ENCODE measurements around the gene PLA2G6. TPM values are rescaled to one million over a fixed set of nuclear protein-coding genes. Genes with fewer than 3 reads are reported as not detected.

The PLA2G6 gene
- total RNA-seq, 1 donor from 2014 or later = 17.0 TPM

DNA sequence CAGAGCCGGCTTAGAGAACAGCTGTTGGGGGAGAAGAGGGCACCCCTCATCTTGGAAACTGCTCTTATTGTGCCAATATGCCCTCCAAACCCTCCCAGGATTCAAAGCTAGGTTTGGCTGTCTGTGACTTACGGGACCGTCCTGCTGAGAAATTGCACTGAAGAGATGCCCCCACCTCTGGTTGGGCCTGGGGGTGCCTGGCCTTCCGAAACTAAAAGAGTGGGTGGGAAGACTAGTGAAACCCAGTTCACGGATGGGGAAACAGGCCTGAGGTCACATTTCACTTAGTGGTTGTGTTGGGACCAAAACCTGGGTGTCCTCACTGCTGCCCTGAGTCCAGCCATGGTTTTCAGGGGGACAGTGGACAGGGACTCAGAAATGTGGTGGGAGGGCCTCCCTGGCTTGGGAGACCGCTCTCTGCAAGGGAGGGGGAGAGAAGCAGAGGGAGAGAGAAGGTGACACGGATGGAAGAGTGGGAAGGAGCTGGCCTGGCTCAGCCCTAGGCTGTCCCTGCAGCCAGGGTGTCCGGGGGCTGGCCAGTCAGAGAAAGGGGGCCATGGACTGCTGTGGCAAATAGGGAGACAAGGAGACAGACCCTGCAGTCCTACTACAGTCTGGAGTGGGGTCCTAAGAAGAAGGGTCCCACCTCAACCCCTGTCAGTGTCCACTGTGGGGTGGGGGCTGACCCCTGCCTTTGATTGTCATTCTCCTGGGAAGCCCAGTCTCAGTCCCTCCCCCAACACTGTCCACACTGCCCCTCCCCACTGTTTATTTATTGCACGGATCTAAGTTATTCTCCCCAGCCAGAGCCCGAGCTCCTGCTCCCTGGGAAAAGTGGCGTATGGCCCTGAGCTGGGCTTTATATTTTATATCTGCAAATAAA is 33.8 kb upstream of the PLA2G6 start:
- DNase-seq (peak; percentile 15), ATAC-seq (no peak)
- intact Hi-C loops (cut with micrococcal nuclease) = no loop called here

DNA sequence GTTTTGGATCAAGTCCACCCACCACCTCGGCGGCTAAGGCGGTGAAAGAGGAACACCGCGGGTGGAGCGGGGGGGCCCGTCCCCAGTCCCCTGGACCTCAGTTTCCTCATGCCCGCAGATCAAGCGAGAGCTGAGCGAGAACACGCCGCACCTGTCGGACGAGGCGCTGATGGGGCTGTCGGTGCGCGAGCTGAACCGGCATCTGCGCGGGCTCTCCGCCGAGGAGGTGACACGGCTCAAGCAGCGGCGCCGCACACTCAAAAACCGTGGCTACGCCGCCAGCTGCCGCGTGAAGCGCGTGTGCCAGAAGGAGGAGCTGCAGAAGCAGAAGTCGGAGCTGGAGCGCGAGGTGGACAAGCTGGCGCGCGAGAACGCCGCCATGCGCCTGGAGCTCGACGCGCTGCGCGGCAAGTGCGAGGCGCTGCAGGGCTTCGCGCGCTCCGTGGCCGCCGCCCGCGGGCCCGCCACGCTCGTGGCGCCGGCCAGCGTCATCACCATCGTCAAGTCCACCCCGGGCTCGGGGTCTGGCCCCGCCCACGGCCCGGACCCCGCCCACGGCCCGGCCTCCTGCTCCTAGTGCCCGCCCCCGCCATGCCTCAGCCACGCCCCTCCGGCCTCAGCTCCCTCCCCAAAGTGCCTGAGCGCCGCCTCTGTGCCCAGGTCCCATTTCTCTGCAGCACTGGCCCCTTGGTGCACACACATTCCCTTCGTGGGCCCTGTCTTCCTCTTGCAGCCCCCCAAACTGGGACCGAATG is 32.8 kb upstream of the PLA2G6 start:
- ATAC-seq (peak; percentile 57), DNase-seq (peak; percentile 77)
- intact Hi-C loops (cut with micrococcal nuclease) = no loop called here

DNA sequence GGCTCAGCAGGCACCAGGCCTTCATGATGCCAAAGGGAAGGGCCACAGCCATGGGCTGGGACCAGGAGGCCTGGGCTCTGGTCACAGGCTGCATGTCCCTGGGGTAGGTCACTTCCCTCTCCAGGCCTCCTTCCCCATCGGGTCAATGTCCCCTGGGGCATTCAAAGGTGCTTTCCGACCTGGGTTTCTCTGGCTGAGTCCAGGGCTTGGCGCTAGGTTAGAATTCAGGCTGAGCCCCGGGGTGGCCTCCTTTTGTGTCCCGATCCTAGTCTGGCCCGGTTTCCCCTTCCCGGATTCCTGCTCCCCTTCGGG is 32.3 kb upstream of the PLA2G6 start:
- DNase-seq (no peak), ATAC-seq (no peak)
- intact Hi-C loops (cut with micrococcal nuclease) = no loop called here

DNA sequence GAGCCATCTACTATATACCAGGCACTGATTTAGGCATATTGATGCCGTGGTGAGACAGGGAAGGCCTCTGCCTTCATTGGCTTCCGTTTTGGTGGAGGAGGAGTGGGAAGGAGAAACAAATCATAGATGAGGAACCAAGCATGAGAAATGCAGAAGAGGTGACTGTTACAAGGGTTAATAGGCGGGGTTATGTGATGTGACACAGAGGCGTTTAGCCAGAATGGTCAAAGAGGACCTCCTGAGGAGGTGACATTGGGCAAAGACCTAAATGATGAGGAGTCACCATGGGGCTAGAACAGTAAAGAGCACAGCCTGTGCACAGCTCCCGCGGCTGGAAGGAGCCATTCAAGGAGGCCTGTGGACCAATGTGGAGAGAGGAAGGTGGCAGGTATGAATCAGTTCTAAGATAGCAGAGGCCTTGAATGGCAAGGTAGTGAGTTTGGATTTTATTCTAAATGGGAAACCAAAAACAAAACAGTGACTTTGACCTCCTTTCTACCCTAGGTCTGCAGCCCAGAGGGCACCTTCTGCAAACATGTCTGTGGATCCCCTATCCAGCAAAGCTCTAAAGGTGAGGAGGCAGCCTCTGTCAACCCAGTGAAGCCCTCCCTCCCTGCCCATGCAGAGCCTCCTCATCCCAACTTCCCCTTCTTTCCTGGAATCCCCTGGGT is 31.8 kb upstream of the PLA2G6 start:
- intact Hi-C loops (cut with micrococcal nuclease) = no loop called here
- peak; percentile 19 for DNase-seq

DNA sequence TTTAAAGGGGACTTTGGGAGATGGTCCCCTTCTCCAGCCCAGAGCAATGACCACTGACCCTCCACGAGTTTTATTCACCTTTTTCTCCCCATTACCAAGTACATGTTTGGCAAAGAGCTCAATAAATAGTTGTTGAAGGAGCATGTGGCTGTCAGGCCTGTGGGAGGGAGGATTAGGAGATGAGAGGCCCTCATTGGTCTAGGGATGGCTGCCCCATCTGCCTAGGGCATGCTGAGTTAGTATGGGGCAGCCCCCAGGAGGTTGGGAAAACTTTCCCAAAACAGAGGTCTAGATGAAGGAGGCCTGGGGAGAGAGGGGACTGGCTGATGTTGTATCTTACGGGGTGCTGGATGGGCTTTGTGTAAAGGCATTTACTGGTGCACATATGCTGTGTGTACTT is 30.8 kb upstream of the PLA2G6 start:
- DNase-seq (no peak), ATAC-seq (no peak)
- intact Hi-C loops (cut with micrococcal nuclease) = no loop called here

More for the DNA sequence above, 31.8 kb upstream of the PLA2G6 start:
- ATAC-seq = no peak

DNA sequence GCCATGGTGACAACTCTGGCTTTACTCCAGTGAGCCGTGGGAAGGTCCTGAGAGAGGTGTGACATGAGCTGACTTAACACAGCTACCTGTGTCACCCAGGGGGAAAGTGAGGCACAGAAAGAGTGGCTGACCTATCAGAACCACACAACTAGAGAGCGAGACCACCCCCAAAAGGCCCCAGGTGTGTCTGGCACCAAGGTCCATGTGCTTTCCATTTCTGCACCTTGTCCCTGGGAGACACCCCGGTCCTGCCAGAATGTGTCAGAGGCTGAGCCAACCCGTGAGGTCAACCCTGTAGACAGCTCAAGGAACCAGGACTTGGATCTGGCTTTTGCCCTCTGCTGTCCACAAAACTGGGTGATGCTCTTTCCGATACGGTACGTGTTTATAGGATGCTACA is 29.9 kb upstream of the PLA2G6 start:
- peak; percentile 26 for DNase-seq
- ATAC-seq = no peak
- intact Hi-C loops (cut with micrococcal nuclease) = no loop called here

DNA sequence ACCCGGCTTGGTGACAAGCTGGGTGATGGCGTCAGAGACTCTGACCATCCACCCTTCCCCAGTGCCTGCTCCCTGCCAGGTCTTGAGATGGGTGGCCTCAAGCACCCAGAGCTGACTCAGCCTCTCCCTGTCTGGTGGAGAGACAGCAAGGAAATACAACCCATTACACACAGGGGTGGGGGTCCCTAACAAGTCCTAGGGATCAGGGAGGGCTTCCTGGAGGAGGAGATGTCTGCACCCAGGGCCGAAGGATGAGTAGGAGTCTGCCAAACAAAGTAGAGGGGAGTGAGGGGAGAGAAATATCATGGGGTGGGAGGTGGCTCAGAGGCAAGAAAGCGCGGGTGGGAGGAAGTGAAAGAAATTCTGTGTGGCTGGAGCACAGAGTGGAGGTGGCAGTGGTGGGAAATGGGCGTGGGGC is 26.9 kb upstream of the PLA2G6 start:
- DNase-seq (no peak), ATAC-seq (no peak)
- intact Hi-C loops (cut with micrococcal nuclease) = no loop called here

DNA sequence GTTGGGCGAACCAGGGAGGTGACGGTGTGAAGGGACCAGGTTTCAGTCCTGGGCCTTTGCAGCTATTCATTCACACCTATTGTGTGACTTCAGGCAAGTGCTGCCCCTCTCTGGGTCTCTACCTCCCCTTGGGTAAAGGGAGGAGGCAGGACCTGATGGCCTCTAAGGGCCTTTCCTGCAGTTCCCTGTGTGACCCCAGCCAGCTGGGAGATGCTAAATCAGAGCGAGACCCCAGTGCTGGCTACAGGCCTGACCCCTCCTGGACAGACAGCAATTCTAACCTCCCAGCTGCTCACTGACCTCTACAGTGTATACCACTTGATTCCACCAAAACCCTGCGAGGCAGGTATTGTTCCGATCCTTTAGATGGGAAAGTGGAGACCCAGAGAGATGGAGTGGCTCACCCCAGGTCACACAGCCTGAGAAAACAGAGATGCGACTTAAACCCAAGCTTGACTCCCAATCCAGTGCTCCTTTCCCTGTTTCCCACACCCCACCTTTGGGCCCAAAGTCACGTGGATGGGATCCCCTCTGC is 26.3 kb upstream of the PLA2G6 start:
- intact Hi-C loops (cut with micrococcal nuclease) = no loop called here
- ATAC-seq (no peak), DNase-seq (no peak)

DNA sequence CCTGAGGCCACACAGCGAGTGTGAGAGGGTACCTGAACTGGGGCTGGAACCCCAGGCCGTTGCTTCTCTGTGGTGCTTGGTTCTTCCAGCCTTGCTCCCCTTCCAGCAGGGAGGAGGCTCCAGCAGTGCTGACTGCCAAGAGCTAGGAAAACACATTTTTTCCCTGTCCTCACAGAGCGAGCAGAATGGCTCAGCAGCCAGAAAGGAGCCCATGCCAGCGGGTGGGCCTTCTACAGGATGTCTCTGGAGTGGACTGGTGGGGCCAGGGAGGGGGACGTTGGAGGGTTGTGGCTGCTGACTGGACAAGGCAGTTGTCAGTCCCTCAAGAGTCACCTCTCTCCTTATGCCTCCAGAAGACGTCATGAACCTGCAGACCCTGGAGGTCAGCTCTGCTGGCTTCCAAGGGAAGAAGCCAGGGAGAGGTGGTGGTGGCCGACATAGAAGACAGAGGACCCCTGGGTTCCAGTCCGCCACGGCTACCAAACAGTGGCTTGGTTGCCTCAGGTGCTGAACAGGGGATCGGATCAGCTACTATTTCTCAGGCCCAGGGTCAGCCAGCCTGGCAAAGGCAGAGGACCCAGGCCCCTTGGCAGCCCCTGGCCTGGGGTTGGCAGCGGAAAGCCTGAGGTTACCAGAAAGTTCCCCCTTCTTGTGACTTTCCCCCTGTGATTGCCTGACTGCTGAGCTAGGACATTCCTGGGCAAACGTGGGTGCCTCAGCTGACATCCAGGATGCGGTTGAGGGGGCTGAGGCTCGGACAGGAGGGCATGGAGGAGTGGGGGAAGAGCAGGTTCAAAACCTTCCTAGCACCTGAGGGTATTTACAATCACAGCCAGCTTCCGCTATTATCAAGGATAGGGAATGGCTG is 23.9 kb upstream of the PLA2G6 start:
- intact Hi-C loops (cut with micrococcal nuclease) = no loop called here
- DNase-seq (peak; percentile 87), ATAC-seq (peak; percentile 50)

DNA sequence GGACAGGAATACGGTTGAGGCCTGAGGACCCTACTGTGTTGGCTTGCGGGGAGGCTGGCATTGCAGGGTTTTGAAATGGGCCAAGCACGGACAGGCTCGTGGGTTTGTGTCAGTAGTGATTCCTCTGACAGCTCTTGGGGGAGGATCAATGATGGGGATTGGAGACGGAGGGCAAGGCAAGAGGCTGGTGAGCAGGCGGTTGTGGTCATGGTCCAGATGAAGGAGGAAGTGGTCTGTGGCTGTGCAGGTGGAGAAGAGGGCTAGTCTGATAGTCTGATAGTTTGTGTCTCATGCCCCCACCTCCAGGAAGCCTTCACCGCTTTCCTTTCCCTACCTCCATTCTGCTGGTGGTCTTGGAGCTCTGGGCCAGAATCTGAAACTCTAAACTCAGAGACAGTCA is 23.2 kb upstream of the PLA2G6 start:
- no peak for ATAC-seq
- intact Hi-C loops (cut with micrococcal nuclease) = no loop called here
- DNase-seq = no peak

DNA sequence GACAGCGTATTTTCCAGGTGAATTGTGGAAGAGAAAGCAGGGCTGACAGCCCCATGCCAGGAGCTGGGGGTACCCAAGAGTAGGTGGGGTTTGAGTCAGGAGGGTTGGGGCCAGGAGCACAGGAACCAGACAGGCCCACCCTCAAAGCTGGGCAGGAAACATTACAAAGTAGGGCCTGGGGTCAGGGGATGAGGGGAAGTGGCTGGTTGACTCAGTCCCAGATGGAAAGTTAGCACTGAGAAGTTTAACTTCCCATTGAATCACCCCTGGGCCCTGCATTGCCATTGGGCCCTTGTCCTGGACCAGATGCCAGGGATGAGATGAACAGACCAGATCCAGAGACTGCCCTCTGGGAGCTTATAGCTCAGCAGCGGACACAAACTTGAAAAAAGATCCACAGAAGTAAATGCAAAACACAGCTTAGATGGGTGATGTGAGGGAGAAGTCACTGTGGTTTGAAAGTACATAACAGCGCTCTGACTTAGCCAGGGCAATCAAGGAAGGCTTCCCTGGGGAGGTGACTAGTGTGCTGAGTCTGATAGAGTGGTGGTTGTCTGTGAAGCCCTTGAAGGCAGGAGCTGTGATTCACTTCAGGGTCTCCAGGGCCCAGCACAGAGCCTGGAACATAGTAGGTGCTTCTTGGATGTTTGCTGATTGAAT is 22.4 kb upstream of the PLA2G6 start:
- no peak for DNase-seq
- intact Hi-C loops (cut with micrococcal nuclease) = no loop called here
- ATAC-seq = no peak

DNA sequence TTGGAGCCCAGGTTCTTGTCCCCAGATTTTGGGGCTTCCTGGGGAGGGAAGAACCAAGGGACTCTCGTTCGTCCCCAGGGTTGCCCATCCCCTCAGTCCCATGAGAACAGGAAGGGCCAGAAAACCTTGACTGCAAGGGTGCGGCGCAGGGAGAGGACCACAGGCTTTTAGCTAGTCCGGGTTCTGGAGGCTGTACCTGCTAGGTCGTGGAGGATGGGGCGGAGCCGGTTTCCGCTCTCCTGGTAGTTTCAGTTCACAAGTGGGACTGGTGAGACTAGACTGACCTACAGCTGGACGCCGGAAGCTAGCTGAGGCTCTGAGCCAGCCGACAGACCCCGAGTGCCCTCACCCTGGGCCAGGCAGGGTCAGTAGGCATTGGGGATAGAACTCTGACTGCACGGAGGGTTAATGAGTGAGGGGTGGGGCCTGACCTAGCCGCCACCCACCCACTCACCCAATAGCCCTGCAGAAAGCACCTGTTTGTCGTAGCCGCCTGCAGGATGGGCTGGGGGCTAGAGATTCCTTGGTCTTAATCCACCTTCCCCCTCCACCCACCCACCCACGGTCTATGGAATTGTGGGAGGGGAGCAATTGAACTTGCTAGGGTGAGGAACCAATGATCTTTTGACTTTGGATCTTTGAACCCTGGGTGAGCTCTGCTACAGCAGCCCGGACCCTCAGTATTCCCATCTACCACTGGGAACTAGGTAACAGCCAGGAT is 21.6 kb upstream of the PLA2G6 start:
- DNase-seq (peak; percentile 52), ATAC-seq (no peak)
- intact Hi-C loops (cut with micrococcal nuclease) = no loop called here

DNA sequence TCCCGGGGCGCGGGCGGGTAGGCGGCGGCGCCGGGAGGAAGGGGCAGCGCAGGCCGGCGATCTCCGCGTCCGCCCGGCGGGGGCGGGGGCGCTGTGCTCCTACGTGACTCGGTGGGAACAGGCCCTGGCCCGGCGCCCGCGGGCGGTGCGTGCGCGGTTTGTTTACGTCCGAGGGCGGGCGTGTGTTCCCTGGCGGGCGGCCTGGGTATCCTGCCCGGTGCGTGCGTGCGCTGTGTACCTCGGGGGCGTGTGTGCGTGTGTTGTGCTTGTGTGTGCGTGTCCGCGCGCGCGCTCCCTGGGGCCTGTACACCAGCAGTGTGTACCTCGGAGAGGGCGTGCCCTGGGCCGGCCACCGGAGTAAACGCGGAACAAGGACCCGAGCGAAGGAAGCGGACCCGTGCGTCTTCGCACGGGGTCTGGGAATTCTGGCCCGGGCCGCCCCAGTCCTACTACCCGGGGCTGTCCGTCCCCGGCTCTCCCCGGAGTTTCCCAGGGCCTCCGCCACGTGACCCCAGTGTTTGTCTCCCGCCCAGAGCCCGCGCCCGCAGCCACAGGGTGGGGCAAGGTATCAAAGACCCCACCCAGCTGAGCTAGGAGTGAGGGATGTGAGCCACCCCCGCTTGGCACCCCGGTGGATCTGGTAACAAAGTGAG is 20.9 kb upstream of the PLA2G6 start:
- peak; percentile 94 for DNase-seq
- ATAC-seq = peak; percentile 67
- intact Hi-C loops (cut with micrococcal nuclease) = no loop called here

DNA sequence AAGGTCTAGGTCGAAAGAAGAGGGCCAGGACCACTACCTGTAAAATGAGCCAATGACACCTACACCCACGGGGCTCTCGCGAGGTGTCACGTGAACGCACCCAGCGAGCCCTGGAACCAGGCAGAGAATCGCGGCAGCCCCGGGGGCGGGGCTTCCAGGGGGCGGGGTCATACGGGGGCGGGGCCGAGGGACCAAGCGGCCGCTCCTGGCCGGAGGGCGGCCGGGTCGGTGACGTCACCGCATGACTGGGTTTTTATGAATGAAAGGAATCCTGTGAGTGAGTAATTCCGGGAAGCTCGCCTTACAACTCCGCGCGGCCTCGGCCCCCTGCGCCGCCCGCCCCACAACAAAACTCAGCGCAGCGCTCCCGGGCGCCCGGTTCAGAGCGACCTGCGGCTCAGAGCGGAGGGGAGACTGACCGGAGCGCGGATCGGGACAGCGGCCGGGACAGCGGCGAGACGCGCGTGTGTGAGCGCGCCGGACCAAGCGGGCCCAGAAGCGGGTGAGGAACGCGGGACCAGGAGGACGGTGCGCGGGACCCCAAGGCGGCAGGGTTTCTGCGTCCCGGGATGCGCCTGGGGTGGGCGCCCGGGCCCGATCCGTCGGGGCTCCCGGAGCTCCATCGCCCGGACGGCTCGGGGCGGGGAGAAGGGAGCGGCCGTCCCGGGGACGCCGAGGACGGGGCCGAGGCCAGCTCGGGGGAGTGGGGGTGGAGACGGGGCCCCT is 20.2 kb upstream of the PLA2G6 start, which contains the start of gene MAFF:
MAFF (plus strand) TSS at position 284 of the 726 bp plus-strand sequence. CDS start 11,860 bp downstream, outside the sequence.
- intact Hi-C loops (cut with micrococcal nuclease) = no loop called here
- peak; percentile 98 for DNase-seq
- ATAC-seq = peak; percentile 84

DNA sequence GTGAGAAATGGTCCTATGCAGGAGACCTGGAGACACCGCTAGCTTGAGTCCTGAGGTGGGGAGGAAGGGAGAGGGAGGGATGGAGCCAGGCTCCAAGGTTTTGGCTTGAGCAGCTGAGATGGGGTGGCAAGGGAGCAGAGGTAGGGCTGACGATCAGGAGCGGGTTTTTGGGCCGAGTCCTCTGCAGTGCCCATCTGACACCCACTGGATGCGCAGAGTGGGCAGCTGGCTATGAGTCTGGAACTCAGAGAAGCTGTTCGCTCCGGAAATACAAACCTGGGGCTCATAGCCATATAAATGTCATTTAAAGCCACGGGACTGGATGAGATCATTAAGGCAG is 19.7 kb upstream of the PLA2G6 start:
- intact Hi-C loops (cut with micrococcal nuclease) = no loop called here
- no peak for DNase-seq
- no peak for ATAC-seq

DNA sequence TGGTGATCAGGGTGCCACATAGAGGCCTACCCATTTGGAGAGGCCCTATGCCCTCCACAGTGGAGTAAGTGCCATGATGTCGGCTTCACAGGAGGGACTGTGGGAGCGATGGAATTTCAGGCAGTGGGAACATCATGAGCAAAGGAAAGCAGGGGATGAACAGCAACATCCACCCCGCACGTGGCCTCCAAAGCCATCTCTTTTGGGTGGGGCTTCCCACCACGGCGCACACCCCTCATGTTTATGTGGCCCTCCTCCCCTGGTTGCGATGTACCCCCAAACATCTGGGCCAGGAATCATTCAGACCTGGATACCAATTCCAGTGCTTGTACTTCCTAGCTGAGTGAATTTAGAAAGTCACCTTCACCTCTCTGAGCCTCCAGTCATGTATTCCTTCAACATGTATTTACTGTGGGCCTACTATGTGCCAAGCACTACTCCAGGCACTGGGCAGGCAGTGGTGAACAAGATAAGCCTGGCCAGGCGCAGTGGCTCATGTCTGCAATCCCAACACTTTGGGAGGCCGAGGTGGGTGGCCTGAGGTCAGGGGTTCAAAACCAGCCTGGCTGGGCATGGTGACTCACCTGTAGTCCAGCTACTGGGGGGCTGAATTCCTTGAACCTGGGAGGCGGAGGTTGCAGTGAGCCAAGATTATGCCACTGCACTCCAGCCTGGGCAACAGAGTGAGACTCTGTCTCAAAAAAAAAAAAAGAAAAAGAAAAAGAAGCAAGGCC is 18.4 kb upstream of the PLA2G6 start:
- intact Hi-C loops (cut with micrococcal nuclease) = no loop called here
- no peak for DNase-seq
- ATAC-seq = no peak

Data from left ventricle myocardium superior (tissue), 1 donor.